GM18870 (cell line): Measurements from ENCODE around the gene CCR3.

Experiments used
- ATAC-seq: cut with Tn5 transposase; IDR thresholded peaks from one replicate; pipeline ENCODE4 v1.9.1; 2021; ENCODE audit warnings: moderate library complexity; ENCODE audit not compliant: unreplicated experiment

CCR3 gene

GRCh38 chr3:46218196-46218709, 24.0 kb upstream of the CCR3 start:
- no peak for ATAC-seq

- ATAC-seq = no peak
Measured at GRCh38 chr3:46221391-46221790, 20.9 kb upstream of the CCR3 start.

DNA sequence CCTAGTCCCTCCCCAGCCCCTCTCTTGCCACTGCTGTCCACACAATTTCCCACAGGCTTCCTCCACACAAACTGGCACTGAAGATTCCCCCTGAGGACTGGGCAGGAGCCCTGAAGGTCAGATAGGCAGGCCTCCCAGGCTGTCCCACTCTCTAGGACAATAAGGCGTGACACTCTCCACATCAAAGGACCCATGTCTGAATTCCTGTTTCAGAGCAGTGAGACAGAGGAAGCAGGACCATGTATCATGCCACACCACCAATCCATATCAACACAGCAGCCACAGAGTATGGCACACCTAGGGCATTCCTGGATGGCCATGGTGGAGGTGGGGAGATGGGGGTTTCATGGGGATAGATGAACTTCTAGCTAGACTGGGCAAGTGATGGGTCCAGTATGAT, 20.3 kb upstream of the CCR3 start:
- ATAC-seq = no peak

- ATAC-seq = no peak
Measured at GRCh38 chr3:46222435-46223161, 19.7 kb upstream of the CCR3 start.

GRCh38 chr3:46228260-46229242, 13.7 kb upstream of the CCR3 start:
- ATAC-seq = no peak

GRCh38 chr3:46231323-46231722, 10.9 kb upstream of the CCR3 start:
- ATAC-seq = no peak

DNA sequence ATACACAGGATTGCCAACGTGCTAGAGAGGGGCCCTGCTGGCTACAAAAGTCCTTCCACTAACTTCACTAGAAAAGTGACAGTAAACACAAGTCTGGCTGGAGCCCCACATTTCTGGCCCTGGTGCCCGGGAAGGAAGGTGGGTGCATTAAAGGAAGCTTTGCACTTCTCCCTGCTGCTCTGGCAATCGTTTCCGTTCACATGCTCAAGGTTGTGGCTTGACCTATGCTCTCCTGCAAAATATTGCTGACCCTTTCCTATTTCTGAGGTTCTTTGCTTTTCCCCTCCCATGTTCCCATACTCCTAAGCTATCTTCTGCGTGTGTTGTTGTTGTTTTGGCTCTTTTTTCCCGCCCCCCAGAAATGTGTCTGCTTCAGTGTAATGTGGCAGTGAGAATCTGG, 9.1 kb upstream of the CCR3 start:
- no peak for ATAC-seq

- ATAC-seq = no peak
Measured at GRCh38 chr3:46235425-46235824, 6.8 kb upstream of the CCR3 start.

DNA sequence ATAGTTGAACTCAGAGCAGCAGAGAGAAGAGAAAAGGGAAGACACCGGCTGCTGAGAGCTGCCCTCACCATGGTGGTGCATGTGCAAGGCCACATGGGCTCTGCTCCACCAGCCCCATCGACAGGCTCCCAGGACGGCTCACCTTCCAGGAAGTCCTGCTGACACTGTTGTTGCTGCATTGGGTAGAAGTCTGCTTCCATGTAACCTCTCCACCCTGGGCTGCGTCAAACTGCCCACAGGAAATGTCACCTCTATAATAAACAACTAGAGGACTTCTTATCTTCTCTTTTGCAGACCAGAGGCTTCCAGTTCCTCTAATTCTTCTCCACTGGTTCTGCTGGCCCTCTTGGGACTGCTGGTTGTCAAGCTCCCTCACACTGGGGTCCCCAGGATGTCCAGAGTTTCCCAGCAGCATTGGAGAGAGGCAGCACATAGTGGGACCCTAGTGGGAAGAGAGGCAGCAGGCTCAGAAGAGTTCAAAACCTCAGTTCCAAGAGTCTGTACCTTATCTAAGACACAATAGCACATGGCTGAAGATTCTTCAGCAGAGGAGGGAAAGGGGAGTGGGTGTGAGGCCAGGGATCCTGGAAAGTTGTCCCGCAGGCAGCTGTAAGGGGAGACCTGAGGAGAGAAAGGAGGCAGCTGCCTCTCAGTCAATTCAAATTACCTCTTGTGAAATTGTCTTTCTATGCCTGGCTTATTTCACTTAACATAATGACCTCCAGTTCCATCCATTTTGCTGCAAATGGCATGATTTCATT, 5.8 kb upstream of the CCR3 start:
- no peak for ATAC-seq

GRCh38 chr3:46238386-46238785, 3.9 kb upstream of the CCR3 start:
- no peak for ATAC-seq

DNA sequence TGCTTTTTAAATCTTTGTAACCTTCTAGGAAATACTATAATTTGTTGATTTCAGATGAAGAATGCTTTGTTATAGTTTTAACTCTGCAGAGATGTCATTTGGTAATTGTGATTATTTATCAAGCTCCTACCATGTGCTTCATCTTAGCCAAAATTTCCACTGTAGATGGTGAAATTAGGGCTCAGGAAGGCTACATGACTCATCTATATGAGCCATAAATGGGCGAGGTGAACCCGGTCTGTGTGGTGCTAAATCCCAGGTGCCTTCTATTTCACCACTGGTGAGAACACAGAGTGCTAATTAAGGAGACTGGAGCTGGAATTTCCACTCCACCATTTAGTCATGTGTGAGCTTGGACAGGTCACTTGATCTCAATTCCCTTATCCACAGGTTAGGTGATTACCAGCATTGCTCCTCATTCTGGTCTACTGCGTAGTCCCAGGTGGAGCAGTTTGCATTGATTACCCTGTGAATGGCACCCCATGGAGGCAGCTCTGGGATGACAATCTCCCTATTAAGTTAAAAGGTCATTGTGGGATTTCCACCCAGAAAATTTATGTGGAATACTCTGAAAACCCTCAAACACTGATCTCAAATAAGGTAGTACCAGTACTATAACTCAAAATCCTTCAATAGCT, 2.8 kb upstream of the CCR3 start:
- ATAC-seq = no peak

DNA sequence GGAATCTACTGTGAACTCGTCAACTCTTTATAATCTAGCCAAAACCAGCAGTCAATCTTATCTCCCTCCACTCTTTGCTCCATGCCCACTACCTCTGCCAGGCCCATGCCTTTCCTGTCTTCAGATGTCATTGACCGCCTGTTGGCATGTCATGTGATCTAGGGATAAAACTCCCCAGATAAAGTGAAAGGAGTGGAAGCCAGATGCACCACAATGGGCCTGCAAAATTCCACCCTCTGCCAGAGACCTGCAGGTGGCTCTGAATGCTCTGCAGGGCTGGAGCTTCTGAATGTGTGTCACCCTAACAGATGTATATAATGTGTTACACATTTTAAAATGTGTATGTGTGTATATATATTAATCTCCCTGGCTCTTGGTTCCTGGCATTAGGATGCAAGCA, 2.3 kb upstream of the CCR3 start:
- ATAC-seq = no peak

GRCh38 chr3:46243560-46243959, 1.3 kb downstream of the CCR3 start:
- ATAC-seq = no peak

DNA sequence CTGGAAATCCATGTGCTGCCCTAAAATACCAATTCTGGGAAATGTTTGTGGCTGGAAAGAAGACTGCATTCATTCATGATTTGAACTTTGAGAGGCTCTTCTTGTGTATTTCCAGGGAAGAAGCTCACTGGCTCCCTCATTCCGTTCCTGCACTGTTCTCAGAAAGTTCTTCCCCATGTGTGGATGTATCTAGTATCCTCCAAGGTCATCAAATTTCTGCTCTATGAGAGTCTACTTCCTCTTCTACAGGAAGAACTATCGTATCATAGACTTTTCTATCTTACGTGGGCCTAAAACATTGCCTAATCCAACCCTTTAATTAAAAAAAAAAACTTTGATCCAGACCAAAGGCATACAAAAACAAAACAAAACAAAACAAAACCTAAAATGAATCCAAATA, 2.9 kb downstream of the CCR3 start:
- ATAC-seq = no peak

GRCh38 chr3:46252980-46253379, 10.7 kb downstream of the CCR3 start:
- no peak for ATAC-seq

DNA sequence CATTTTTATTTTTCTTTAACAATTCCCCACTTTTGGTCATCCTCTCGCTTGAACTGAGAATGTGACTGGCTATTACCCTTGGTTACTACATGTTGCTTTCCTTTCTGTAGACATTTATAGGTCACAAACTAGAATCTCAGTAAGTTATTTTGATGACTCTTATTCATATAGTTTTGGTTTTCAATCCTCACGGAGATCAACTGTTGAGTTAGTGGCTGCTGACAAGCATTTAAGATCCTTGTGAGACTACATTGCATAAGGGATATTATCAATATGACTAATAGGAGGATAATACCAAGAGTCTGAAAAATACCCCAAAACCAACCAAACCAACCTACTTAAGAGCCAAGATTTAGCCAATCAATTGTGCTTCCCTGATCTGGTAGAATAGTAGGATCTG, 16.3 kb downstream of the CCR3 start:
- no peak for ATAC-seq

DNA sequence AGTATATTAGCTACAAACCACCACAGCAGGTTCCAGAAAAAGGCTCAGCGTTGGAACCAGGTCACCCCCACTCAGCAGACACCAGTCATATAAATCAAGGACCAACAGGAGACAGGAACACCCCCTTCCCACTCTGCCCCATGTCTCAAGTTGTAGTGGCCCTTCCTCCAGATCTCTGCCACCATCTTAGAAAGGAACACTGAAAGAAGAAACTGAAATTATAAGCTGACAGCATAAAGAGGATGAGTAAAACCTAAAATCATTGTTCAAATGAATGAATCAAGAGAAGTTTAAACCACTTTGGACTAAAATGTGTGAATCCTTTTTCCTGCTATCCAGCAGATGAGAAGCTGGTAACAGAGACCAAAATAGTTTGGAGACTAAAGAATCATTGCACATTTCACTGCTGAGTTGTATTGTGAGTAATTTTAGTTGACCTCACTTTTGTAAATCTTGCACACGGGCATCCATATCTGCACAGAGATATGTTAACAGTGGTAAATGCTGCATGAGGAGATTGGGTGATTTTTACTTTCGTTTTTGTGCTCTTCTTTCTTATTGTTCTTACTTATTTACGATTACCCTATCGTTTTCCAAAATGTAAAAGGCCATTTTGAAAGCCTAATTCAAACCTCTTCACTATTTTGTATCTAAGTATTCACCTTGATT, 19.8 kb downstream of the CCR3 start:
- ATAC-seq = no peak

GRCh38 chr3:46264002-46264401, 21.7 kb downstream of the CCR3 start:
- no peak for ATAC-seq

- ATAC-seq = no peak
Measured at GRCh38 chr3:46266598-46266997, 24.3 kb downstream of the CCR3 start.

- no peak for ATAC-seq
Measured at GRCh38 chr3:46269556-46269955, 27.3 kb downstream of the CCR3 start.
